ENCODE results near the gene MPIG6B. TPM values are rescaled to one million over a fixed set of nuclear protein-coding genes. Genes with fewer than 3 reads are reported as not detected.

MPIG6B gene
- polyA plus RNA-seq, 4 donors: 0.96 to 3.8 (median 1.2) TPM

DNA sequence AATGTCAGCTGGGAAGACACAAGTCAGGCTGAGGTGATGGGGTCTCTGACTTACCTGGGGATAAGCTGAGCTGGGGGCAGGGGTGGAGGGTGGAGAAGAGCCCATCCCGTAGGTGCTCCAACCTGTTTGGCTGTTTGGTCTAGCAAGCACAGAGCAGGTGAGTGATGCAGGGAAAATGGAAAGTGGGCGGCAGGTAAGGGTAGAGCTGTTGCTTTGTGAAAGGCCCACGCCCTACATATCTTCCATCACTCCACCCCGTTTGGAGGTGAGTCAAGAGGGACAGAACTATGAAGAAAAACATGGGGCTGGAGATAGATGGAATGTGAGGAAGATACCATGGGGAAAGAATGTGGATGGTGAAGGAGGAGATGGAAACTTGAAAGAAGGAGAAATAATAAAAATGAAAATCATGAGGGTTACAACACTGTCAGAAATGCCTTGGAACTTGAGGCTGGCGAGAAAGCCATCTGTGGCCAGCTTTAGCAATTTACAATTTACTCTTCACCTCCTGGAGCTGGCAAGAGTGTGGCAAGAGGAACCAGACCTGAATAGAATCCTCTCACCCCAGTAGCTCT is 2.9 kb upstream of the MPIG6B start:
- DNase-seq (ENCODE audit: low read depth in 4 of 4, low spot score in 3 of 4): no peak

DNA sequence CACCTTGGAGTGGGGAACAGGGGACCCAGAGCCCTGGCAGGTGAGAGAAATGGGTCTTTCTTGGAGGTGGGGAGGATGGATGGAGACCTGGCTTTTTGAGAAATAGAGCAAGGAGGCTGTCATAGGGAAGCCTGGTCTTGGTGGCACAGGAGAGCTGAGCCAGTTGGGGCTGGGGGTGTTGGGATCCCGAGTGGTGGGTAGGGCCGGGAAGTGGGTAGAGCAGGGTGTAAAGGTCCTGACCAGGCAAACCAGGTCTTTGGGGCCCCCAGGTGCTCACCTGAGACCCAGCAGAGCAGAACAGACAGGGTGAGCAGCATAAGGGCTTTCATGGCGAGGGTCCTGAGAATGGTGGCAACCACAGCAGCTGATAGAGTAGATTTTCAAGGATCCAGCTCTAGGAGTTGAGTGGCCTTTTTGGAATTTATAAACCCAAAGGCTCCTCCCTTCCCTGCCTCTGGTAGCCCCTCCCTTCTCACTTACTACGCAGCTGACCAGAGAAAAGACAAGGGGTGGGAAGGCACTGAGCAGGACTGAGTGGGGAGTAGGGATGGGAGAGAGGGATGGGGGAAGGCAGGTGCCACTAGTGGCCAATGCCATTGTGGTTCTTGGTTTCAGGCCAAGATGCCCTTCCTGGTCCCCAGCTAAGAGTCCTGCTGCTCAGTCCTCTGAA is 1.7 kb upstream of the MPIG6B start, which contains the start of gene LY6G6C:
TSS of gene LY6G6C (minus strand) at position 396 of the 670 bp plus-strand sequence. CDS start at position 329, 67 bp downstream.
- DNase-seq (ENCODE audit: low read depth in 4 of 4, low spot score in 3 of 4): no peak

DNA sequence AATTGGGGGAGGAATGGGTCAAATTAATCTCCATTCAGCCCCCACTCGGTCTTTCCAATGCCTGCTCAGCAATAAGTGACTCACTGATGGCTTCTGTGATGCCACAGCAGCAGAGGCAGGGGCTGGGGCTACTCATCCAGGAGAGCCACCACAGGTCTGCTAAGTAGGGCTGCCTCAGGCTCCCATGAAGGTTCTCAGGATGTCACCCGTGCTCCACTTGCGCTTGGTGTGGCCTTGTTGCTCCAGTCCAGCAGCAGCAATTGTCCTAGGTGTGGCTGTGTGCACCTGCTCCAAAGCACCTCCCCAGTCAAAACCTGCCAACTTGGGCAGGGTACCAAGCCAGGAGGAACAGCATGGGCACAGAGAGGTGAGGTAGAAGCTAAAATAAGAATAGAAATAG is 1.0 kb upstream of the MPIG6B start:
- no peak for DNase-seq (ENCODE audit: low read depth in 4 of 4, low spot score in 3 of 4)

DNA sequence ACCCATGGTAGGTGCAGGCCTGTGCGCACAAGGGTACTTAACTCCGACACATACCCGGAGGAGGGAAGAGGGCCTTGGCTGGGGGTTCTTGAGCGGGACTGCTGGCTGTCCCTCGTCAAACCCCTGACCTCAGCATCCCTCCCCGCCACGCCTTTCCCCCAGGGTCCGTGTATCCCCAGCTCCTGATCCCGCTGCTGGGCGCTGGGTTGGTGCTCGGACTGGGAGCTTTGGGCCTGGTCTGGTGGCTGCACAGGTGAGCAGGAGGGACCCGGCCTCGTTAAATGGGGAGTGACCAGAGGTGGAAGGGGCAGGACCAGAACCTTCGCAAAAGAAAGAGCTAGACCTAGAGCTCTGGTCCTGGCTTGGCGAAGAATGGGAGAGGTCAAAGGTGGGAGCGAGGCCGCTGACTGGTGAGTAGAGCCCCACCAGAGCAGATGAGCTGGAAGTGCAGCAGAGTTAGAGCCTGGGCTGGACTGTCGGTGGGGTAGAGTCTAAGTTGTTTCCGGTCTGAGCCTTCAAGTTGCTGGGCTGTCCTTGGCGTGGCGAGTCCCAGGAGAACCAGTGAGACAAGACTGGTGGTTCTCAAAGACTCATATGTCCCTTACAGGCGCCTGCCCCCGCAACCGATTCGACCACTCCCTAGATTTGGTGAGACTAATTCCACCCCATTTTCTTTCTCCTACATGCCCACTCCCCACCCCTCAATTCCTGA is 963 bp downstream of the MPIG6B start:
- DNase-seq (ENCODE audit: low read depth in 4 of 4, low spot score in 3 of 4): no peak

DNA sequence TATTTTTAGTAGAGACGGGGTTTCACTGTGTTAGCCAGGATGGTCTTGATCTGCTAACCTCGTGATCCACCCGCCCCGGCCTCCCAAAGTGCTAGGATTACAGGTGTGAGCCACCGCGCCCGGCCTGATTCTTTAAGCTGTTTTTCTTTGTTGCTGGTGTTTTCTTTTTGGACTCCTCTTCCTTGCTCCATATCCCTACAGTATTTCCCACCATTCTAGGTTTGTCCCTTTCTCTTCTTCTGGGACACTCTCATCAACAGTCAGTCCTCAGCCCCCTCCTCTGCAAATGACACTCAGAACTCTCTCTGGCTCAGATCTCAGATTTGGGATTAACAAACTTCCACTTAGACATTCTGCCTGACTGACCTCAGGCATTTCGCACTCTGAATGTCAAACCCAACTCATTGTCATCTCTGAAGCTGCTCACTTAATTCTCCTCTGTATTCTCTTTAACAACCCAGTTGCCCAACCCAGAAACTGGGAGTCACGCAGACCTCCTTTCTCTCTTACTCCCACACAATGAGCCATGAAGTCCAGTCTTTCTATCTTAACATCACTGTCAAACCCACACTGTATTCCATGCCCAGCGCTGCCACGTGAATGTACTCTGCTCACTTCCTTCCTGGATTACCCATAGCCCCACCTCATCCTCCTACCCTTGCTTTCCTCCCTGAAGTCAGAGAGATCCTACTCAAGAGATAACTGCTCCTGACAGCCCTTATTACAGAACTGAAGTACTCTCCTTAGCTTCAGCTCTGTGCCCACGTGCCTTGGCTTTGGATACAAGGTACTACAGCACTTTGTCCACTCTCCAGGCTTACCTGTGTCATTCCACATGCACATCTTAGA is 2.6 kb downstream of the MPIG6B start:
- DNase-seq (ENCODE audit: low read depth in 4 of 4, low spot score in 3 of 4): no peak

DNA sequence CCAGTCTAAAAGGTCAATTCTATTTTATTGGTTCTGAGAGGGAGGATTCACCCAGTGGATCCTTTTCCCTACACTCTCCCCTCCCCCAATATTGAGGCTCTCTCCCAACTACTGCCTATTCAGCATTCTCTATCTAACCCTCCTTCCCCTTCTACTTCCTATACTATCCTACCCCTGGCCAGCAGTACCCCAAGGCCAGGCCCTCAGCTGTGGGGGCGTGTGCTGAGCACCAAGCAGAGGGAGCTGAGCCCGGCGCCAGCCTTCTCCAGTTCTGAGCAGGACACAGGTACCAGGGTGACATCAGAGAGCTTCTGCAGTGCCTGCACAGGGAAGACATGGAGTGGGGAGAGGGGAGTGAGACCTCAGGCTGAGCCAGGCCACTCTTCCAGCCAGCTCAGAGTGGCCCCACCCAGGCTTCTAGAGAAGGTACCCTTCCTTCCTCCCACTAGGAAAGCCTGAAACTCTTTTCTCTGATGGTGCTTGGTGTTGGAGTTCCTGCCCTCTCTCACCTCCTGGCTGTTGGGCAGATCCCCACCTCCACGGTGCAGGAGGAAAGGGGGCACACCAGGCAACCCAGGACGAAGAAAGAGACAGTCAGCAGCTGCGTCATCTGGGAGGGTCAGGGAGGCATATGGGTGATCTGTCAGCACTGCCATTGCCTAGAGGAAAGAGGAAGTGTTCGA is 4.0 kb downstream of the MPIG6B start:
- DNase-seq (ENCODE audit: low read depth in 4 of 4, low spot score in 3 of 4): no peak

DNA sequence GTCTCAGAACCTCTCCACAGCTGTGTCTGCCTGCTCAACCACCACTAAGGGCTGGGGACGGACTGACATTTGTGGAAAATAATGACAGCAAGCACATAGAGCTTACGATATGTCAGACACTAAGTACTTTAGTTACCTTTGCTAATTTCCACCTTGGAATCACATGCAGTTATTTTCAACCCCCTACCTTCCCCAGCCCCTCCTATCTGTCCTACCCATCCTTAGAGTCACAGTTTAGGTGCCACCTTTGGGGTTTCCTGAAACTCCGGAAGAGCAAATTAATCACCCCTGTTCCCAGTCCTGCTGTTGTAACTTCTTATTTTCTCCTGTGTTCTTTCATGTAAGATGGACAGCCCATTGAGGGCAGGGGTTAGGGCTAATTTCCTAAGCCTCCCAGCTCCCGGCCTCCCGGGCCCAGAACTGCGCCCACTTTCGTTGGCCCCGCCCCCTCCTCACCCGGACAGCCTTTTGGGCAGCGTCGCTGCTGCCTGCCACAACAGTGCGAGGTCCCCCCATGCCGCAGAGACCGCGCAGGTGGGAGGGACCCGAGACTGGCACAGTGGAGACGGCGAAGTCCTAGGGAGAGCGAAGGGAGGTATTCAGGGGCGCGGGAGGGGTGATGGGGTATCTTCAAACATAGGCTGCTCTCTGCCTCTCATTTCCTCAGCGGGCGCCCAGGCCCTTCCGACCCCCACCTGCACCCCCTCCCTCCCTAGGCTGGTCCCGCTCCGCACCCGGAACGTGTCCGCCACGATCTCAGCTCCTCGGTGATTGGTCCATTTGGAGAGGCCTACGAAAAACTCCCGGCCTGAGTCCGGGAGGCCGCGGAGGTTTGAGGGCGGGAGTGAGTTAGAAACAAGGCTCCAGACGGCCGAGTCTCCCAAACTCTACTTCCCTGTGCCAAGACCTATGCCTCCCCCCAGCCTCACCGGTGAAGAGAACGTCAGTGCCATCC is 4.8 kb downstream of the MPIG6B start:
- DNase-seq (ENCODE audit: low read depth in 4 of 4, low spot score in 3 of 4): no peak

DNA sequence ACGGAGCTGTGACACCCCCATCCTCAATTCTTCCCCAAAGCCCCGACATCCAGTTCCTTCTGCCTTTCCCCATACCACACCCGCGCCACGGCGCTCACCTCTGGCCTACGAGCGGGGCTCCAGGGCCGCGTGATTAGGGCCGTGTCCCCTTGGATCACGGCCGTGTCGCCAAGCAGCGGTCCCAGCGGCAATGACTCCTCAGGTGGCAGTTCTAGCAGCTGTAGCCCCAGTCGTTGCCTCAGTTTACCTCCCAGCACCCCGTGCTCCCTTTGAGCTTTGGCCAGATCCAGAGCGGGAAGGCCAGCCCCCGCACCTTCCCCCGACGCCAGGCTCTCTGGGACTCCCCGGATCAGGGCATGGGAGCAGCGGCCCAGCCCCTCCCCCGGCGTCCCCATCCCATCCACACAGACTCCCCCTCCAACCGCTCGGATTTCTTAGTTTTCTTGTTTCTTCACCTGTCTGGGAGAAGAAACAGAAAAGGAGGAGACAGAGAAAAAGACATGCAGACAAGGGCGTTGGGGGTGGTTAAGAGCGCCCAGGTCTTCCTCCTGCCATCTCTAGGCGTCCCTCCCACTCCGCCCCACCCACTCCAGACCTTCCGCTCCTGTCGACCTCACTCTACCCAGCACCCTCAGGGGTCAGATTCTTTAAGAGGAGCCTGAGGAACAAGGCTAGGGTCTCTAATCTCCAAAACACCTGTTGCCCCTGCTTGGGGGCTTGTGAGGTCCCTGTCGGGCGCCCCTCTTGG is 5.8 kb downstream of the MPIG6B start, which contains the start of gene DDAH2:
TSS of gene DDAH2 (minus strand) at position 533 of the 748 bp plus-strand sequence. CDS start at position 395, 138 bp downstream.
- no peak for DNase-seq (ENCODE audit: low read depth in 4 of 4, low spot score in 3 of 4)

DNA sequence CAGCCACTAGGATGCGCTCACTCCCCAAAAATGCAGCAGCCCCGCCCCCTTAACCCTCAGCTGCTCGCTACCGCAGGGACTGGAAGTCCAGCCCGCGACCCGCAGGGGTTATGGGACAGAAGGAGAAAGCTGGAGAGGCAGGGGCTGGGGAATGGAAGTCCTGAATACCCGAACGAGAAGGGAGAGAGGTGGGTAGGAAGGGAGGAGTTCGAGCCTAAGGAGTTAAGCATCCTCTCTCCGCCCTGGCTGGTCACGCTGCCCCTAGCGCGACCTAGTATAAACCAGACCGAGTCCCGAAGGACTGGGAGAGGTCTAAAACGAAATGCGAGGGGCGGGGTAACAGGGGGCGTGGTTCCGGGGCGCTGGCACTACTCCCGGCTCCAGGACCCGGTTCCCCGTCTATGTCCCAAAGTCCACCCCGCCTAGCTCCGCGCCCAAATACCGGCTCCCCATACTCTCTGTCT is 6.4 kb downstream of the MPIG6B start:
- peak in 3 of 4 donors; percentile 87 to 91 (median 89) for DNase-seq (ENCODE audit: low read depth in 4 of 4, low spot score in 3 of 4)

DNA sequence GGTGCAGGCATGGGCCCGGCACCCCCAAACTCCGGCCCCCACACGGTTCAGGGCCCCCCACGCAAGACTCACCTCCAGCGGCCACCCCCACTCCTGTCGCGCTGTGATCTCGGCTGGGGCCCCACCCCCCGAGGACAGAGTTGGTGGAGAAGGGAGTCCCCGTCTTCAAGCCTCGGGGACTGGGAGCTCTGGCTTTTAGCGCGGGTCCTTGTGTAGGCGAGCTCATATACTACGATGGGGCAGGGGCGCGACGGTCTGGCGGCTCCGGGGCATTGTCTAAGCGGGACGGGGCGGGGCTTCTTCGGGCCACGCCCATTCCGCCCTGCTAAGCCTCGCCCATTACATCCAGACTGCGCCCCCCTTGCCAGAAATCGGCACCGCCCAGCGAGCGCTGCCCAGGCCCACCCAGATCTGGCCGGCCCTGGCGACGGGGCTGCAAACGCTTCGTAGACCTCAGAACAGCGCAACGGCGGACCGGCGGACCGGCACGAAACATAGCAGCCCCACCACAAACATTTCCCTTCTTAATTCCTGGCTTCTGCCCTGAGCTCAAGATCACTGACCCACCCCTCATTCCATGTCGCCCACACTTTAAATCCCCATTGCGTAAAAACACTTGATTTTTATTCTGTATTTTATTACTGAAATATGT is 6.9 kb downstream of the MPIG6B start:
- peak in 3 of 4 donors; percentile 85 to 88 (median 87) for DNase-seq (ENCODE audit: low read depth in 4 of 4, low spot score in 3 of 4)

DNA sequence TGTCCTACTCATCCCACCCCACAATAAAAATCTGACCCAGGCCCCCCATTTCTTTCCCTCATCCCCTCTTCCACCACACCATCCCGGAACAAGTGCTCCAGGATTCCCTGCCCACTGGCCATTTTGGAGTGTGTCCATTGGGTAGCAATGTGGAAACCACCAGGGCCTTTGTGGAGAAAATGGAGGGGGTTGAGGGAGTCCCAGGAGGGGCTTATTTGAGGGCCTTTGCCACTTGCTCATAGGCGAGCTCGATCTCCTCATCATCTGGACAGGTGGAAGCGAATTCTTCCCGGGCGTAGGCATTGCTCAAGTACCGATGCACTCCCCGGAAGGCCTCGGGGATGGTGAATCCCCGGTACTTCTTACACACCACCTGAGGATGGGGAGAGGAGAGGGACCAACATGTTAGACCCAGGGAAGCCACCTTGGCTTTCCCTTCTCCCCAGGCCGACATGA is 7.5 kb downstream of the MPIG6B start:
- no peak for DNase-seq (ENCODE audit: low read depth in 4 of 4, low spot score in 3 of 4)

DNA sequence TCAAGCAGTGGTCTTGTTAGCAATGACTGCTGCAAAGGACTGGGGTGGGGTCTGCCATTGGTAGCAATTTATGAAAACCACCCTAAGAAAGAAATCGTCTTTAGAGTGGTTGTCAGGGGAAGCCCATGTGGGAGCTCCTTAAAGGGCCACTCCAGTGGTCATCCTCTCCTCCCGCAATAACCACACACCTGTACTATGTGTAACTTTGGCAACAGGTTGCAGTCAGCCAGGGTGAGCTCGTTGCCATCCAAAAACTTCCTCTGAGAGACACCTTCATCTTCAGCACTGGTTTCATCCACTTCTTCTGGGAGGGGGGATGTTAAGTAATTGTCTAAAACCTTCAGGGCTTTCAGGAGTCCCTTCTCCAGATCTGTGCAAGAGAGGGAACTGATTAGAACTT is 8.9 kb downstream of the MPIG6B start:
- DNase-seq (ENCODE audit: low read depth in 4 of 4, low spot score in 3 of 4): no peak

DNA sequence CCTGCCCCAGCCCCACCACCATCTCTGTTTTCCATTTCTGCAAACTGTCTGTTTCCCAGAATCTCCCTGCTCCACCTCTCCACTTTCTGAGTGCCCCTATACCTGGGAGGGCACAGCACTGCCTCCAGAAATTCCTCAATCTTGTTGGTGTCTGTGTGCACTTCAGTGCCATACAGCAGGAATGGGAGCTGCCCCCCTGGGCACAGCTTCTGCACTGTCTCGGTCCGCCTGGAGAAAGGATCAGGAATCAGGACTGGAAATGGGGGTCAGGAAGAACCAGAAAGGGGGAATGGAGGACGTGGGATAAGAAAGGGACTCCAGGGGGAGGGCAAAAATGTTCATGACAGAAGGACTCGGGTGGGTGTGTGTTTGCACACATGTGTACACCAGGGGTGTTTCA is 10.6 kb downstream of the MPIG6B start:
- DNase-seq (ENCODE audit: low read depth in 4 of 4, low spot score in 3 of 4): no peak

DNA sequence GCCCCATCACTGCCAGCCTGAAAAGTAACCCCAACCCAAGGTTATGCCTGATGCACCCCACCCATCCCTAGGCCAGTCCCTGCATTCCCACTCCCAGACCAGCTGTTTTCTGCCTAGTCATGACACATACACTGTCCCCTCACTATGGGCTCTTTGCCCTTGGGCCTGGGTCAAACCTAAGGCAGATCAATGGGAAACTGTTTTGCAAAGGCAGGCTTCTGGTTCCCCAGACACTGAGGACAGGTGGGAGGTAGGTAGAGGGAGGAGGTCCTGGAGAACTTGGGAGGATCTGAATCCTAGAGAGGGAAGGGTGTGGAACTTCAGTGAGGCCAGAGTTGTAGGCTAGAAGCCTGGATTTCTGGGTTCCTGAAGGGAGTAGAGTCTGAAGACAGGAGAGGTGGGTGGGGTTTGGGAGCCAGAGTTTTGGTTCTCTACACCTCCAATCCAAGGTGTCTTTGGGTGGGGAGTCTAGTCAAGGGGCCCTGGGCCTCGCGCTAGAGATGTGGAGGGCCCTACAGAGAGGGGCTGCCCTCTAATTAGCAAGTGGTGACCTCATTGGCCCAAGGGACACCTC is 11.2 kb downstream of the MPIG6B start:
- DNase-seq (ENCODE audit: low read depth in 4 of 4, low spot score in 3 of 4): no peak

DNA sequence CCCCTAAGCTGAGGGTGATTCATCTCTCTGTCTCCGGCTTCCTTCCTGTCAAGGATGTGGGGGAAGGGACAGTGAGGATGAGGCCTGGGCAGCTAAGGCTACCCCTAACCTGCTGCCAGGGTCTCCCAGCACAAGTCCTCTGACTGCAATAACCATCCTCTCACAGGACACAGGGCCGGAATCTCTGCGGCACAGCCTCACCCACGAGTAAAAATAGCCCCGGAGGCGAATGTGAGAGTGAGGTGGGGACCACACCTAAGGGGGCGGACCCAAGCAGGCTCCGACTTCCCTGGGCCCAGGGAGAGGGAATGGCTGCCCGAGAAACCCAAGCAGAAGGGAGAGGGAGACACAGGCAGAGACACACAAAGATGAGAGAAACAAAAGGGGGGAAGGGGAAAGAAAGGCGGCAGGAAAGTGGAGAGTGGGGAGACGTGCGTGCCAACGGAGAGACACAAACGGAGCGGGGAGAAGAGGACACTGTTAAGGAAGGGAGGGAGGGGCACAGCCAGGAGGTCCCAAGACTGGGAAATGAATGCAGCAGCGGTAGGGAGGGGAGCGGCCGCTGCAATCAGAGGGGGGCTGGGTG is 11.7 kb downstream of the MPIG6B start:
- peak in 1 of 4 donors; percentile 38 for DNase-seq (ENCODE audit: low read depth in 4 of 4, low spot score in 3 of 4)

DNA sequence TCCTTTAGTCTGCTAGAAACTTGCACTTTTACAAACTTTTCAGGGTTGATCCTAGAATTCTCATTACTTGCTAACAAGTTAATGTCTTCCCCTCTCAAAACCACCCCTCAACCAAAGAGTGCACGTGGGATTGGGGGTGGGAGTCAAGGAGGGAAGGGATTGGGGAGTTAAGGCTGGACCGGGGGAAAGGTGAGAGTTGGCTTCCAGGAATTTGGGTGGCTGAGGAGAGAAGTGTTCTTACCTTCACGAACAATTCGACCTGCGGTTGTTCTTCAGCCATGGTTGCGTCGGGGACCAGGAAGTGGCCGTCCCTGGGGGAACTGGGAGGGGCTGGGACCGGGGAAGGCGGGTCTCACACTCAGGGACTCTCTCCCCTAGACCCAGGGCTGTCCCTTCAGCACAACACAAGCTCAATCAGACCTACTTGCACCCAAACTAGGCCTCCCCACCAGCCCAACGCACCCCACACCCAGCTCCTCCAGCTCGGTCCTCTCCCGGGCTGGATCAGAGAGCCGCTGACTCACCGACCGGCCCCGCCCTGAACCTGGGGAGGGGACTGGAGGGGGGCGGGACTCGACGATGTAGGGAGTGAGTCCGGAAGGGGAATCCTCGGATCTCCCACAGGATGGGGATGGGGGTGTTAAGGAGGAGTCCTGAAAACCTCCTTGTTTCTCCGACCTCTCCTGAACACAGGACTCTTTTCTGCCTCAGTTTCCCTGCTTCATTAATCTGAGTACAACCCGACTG is 13.0 kb downstream of the MPIG6B start, which contains the start of gene CLIC1:
TSS of gene CLIC1 (minus strand) at position 510 of the 747 bp plus-strand sequence. CDS start at position 280, 230 bp downstream.
- peak in 2 of 4 donors; percentile 65 to 69 for DNase-seq (ENCODE audit: low read depth in 4 of 4, low spot score in 3 of 4)

All from right renal pelvis (tissue), 4 donors.